Uterus (tissue), 4 donors: Measurements from ENCODE around the gene TMEM86A. TPM values are rescaled to one million over a fixed set of nuclear protein-coding genes. Genes with fewer than 3 reads are reported as not detected.

Experiments used
- DNase-seq, 2 donors: peaks; one replicate each; pipeline ENCODE4 v3.0.0-alpha.2; 2019 to 2020
- H3K27ac ChIP-seq, 2 donors: fragments of 200-600 bp; sonication (generic); 1 replicate in 1 of 2; 2 replicates in 1 of 2; pipeline ENCODE4 v1.5.1; 2016 to 2018
- H3K27me3 ChIP-seq, 2 donors: fragments of 200-600 bp; sonication (generic); one replicate each; pipeline ENCODE4 v1.5.1; 2018 to 2019; ENCODE audit warnings: control low read depth in 1 of 2
- H3K36me3 ChIP-seq, 2 donors: fragments of 200-600 bp; sonication (generic); one replicate each; pipeline ENCODE4 v1.5.1; 2019; ENCODE audit warnings: control low read depth in 1 of 2
- H3K4me1 ChIP-seq, 2 donors: fragments of 200-600 bp; sonication (generic); one replicate each; pipeline ENCODE4 v1.5.1; 2018 to 2019; ENCODE audit warnings: control low read depth in 1 of 2
- H3K4me3 ChIP-seq, 2 donors: fragments of 200-600 bp; sonication (generic); 1 replicate in 1 of 2; 2 replicates in 1 of 2; pipeline ENCODE4 v1.5.1; 2018 to 2019; ENCODE audit warnings: mild to moderate bottlenecking in 1 of 2
- H3K9me3 ChIP-seq, 2 donors: fragments of 200-600 bp; sonication (generic); one replicate each; pipeline ENCODE4 v1.5.1; 2019; ENCODE audit warnings: control low read depth in 1 of 2
- POLR2A ChIP-seq, 2 donors: fragments of 450-650 bp; IDR thresholded peaks; one replicate each; pipeline ENCODE4 v1.6.1; 2016; ENCODE audit warnings: antibody characterized with exemption in 2 of 2, mild to moderate bottlenecking in 1 of 2, moderate library complexity in 1 of 2
- intact Hi-C: fragments of 100-400 bp; cut with DNase I; formaldehyde crosslinking; loops from one replicate; pipeline ENCODE4 v1.15.1; 2023; ENCODE audit warnings: low total_unique reads
- total RNA-seq, 4 donors: library from RNA; depleted of rRNA in 3 of 4; stranded (reverse); fragments of >200 nt in 3 of 4; gene quantifications; one replicate each; pipeline versions ENCODE4 v1.1.0 to v1.2.4, GENCODE V29; 2014 to 2023
- TF ChIP-seq, protein P1 (sequence below), 4 experiments: fragments of 200-600 bp in 2 of 4; fragments of 450-650 bp in 2 of 4; sonication (generic) in 2 of 4; IDR thresholded peaks; one replicate each; pipeline ENCODE4 v1.5.1; 2016 to 2019; ENCODE audit warnings: antibody characterized with exemption in 4 of 4, mild to moderate bottlenecking in 2 of 4, moderate library complexity in 1 of 4
- donor health status: DM: yes; HTN: yes; CAD: no.

TMEM86A gene
- total RNA-seq, 4 donors from 2014 or later: 1.3 to 3.9 (median 3.3) TPM

DNA sequence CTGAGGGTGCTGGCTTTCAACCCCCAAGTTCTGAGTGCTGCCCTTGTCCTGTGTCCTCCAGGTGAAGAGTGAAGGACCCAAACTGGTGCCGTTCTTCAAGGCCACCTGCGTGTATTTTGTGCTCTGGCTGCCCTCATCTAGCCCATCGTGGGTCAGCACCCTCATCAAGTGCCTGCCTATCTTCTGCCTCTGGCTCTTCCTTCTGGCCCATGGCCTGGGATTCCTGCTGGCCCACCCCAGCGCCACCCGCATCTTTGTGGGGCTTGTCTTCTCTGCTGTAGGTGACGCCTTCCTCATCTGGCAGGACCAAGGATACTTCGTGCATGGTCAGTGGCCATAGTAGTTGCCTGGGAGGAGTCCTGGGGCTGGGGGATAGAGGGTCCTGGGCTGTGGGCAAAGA, 2.3 kb downstream of the TMEM86A start:
- Histone ChIP-seq H3K4me3 (no peak overlapping the region), H3K4me1 (peaks cover 0 to 13% of the 10 kb centered on the region in 2 donors), H3K9me3 (no peaks in the 10 kb centered on the region), H3K27me3 (no peaks in the 10 kb centered on the region), H3K36me3 (no peaks in the 10 kb centered on the region), H3K27ac (peak overlapping the region in 1 of 2 donors; percentile 8)
- intact Hi-C loops: loop anchor here (10.0 kb wide), 1 partner anchor 66 kb away; the partner anchor contains the start of gene SPTY2D1
- no peak for DNase-seq
- TF ChIP-seq, protein P1, sequence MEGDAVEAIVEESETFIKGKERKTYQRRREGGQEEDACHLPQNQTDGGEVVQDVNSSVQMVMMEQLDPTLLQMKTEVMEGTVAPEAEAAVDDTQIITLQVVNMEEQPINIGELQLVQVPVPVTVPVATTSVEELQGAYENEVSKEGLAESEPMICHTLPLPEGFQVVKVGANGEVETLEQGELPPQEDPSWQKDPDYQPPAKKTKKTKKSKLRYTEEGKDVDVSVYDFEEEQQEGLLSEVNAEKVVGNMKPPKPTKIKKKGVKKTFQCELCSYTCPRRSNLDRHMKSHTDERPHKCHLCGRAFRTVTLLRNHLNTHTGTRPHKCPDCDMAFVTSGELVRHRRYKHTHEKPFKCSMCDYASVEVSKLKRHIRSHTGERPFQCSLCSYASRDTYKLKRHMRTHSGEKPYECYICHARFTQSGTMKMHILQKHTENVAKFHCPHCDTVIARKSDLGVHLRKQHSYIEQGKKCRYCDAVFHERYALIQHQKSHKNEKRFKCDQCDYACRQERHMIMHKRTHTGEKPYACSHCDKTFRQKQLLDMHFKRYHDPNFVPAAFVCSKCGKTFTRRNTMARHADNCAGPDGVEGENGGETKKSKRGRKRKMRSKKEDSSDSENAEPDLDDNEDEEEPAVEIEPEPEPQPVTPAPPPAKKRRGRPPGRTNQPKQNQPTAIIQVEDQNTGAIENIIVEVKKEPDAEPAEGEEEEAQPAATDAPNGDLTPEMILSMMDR (IDR thresholded peaks at IDR 0.05): no peak
- no peak for TF ChIP-seq POLR2A (IDR thresholded peaks at IDR 0.05)

DNA sequence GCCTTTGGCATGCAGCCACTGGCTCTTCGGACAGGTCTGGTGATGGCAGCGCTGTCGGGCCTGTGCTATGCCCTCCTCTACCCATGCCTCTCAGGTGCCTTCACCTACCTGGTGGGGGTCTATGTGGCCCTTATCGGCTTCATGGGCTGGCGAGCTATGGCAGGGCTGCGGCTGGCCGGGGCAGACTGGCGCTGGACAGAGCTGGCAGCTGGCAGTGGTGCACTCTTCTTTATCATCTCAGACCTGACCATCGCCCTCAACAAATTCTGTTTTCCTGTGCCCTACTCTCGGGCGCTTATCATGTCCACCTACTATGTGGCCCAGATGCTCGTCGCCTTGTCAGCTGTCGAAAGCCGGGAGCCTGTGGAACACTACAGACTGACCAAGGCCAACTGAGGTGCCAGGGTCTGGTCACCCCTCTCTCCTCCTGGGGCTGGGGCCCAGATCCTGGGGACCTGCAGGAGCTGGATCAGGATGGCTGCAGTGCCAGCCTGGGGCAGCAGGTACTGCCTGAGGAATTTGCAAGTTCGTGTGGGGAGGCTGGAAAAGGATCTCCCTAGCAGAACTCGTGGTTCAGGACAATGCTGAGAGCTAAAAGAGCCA, 3.1 kb downstream of the TMEM86A start:
- Histone ChIP-seq H3K36me3 (no peaks in the 10 kb centered on the region), H3K27ac (no peak overlapping the region), H3K27me3 (no peaks in the 10 kb centered on the region), H3K9me3 (no peaks in the 10 kb centered on the region), H3K4me1 (peaks cover 0 to 13% of the 10 kb centered on the region in 2 donors), H3K4me3 (no peak overlapping the region)
- DNase-seq: no peak
- TF ChIP-seq, protein P1 (IDR thresholded peaks at IDR 0.05): no peak
- TF ChIP-seq POLR2A (IDR thresholded peaks at IDR 0.05): no peak
- intact Hi-C loops: loop anchor here (10.0 kb wide), 1 partner anchor 67 kb away; the partner anchor contains the start of gene SPTY2D1

DNA sequence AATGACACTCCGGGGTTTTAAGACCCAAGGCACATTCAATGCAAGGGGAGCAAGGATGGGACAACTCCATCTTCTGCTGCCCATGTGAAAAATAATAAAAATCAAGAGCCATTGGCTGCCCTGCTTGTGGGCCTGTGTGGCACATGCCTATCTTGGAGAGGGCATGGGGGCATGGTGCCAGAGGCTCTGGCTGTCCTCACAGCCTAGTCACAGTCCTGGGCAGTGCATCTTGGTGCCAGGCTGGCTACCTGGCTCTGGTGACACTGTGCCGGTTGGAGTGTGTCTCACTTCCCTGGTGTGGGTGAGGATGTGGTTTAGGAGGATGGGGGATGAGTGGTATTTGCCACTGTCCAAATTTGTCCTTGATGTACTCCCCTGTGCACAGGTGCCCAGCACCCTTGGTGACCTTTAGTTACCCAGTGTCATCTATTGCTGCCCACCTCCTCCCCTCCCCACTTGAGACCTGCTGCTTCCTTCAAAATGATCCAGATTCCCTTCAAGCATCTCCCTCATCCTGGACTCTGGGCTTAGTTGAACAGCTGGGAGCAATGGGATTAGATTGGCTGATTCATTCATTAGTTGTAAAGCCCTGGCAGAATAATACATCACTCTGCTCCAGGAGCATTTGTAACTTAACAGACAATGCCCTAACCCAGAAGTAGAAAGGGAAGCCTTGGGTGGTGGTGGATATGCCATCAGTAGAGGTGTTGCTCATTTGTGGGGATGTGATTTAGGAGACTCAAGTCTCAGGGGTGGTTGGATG, 4.6 kb downstream of the TMEM86A start:
- DNase-seq: no peak
- no peaks in the 10 kb centered on the region for H3K36me3 ChIP-seq
- H3K4me3 ChIP-seq: no peak overlapping the region
- no peak overlapping the region for H3K27ac ChIP-seq
- peaks cover 0 to 13% of the 10 kb centered on the region in 2 donors for H3K4me1 ChIP-seq
- H3K27me3 ChIP-seq: no peaks in the 10 kb centered on the region
- intact Hi-C loops: loop anchor here (10.0 kb wide), 1 partner anchor 68 kb away; the partner anchor contains the start of gene SPTY2D1
- H3K9me3 ChIP-seq: no peaks in the 10 kb centered on the region
- TF ChIP-seq, protein P1 (IDR thresholded peaks at IDR 0.05): no peak
- TF ChIP-seq POLR2A (IDR thresholded peaks at IDR 0.05): no peak

DNA sequence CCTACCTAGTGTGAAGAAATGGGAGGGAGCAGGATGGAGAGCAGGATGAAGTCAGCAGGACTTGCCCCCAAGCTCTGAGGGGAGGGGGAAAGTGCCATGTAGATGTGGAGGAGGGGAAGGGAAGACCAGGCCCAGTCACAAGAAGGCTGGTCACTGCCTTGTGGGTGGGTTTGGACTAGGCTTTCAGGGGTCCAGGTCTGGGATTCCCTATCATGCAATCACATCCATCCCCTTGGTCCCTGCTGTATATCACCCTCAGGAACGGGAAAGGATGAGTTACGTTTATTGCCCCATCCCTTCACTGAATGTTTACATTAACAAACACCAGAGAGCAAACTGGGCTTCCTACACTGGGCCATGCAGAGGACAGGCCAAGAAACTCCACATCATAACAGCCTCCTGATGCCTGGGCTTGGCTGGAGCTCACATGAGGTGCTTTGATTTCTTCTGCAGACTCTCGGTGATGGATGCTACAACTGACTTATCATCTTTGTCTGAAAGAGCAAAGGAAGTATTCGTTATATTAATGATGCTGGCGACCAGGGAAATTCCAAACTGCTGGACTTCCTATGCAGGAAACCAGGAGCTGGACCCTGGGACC, 5.6 kb downstream of the TMEM86A start:
- Histone ChIP-seq H3K9me3 (no peaks in the 10 kb centered on the region), H3K27ac (no peak overlapping the region), H3K4me1 (peaks cover 0 to 13% of the 10 kb centered on the region in 2 donors), H3K27me3 (no peaks in the 10 kb centered on the region), H3K36me3 (no peaks in the 10 kb centered on the region), H3K4me3 (no peak overlapping the region)
- intact Hi-C loops: loop anchor here (10.0 kb wide), 1 partner anchor 69 kb away; the partner anchor contains the start of gene SPTY2D1
- TF ChIP-seq, protein P1 (IDR thresholded peaks at IDR 0.05): no peak
- TF ChIP-seq POLR2A (IDR thresholded peaks at IDR 0.05): no peak
- no peak for DNase-seq
